Liver (tissue), 9 donors: ENCODE results near the gene TOP2A. TPM values are rescaled to one million over a fixed set of nuclear protein-coding genes. Genes with fewer than 3 reads are reported as not detected.

ENCODE experiments used
- DNase-seq: peaks from one replicate; pipeline ENCODE4 v3.0.0-alpha.2; 2017; ENCODE audit warnings: low spot score
- H3K27ac ChIP-seq, 2 donors: one replicate each; pipeline ENCODE4 v1.7.0; 2013; ENCODE audit warnings: inconsistent platforms in 2 of 2, low read length in 2 of 2, control low read depth in 1 of 2, low read depth in 1 of 2, mild to moderate bottlenecking in 1 of 2
- H3K27me3 ChIP-seq, 4 donors: one replicate each; pipeline versions ENCODE4 v1.6.1 to v1.7.0; 2013; ENCODE audit warnings: low read length in 3 of 4, inconsistent platforms in 1 of 4, mild to moderate bottlenecking in 1 of 4, moderate library complexity in 1 of 4; ENCODE audit not compliant: control insufficient read depth in 4 of 4, insufficient read depth in 4 of 4
- H3K36me3 ChIP-seq, 4 donors: one replicate each; pipeline versions ENCODE4 v1.6.1 to v1.7.0; 2013; ENCODE audit warnings: low read length in 3 of 4, mild to moderate bottlenecking in 3 of 4, low read depth in 1 of 4, moderate library complexity in 1 of 4; ENCODE audit not compliant: control insufficient read depth in 4 of 4, insufficient read depth in 3 of 4
- H3K4me1 ChIP-seq, 4 donors: one replicate each; pipeline versions ENCODE4 v1.6.1 to v1.7.0; 2013; ENCODE audit warnings: low read length in 3 of 4, mild to moderate bottlenecking in 3 of 4, moderate library complexity in 1 of 4; ENCODE audit not compliant: control insufficient read depth in 4 of 4, insufficient read depth in 4 of 4
- H3K4me3 ChIP-seq, 3 donors: one replicate each; pipeline versions ENCODE4 v1.6.1 to v1.7.0; 2013; ENCODE audit warnings: low read length in 3 of 3, control low read depth in 1 of 3, low read depth in 1 of 3, mild to moderate bottlenecking in 1 of 3
- H3K9ac ChIP-seq, 2 donors: one replicate each; pipeline ENCODE4 v1.7.0; 2013; ENCODE audit warnings: low read length in 2 of 2, mild to moderate bottlenecking in 2 of 2, moderate library complexity in 2 of 2, control low read depth in 1 of 2, low read depth in 1 of 2
- H3K9me3 ChIP-seq, 4 donors: one replicate each; pipeline versions ENCODE4 v1.6.1 to v1.7.0; 2013; ENCODE audit warnings: low read length in 3 of 4; ENCODE audit not compliant: control insufficient read depth in 4 of 4
- ATF3 ChIP-seq: IDR thresholded peaks from 2 replicates; pipeline ENCODE4 v1.6.1; 2016; ENCODE audit warnings: antibody characterized with exemption
- CTCF ChIP-seq: fragments of 150-350 bp; IDR thresholded peaks from 2 replicates; pipeline ENCODE4 v1.5.1; 2017; ENCODE audit warnings: improper control_type of control experiment, low read depth, low read length; ENCODE audit not compliant: missing input control
- EGR1 ChIP-seq, 2 donors: IDR thresholded peaks; 2 replicates each; pipeline ENCODE4 v1.6.1; 2016 to 2018; ENCODE audit warnings: antibody characterized with exemption in 2 of 2, low read depth in 2 of 2
- FOXA1 ChIP-seq: IDR thresholded peaks from 2 replicates; pipeline ENCODE4 v1.6.1; 2016; ENCODE audit warnings: antibody characterized with exemption
- FOXA2 ChIP-seq: IDR thresholded peaks from 2 replicates; pipeline ENCODE4 v1.6.1; 2016; ENCODE audit warnings: antibody characterized with exemption
- GABPA ChIP-seq, 2 donors: IDR thresholded peaks in 1 of 2; conservative IDR thresholded peaks in 1 of 2; 2 replicates each; pipeline ENCODE4 v1.6.1; 2016; ENCODE audit warnings: antibody characterized with exemption in 2 of 2, mild to moderate bottlenecking in 1 of 2, moderate library complexity in 1 of 2
- HNF4A ChIP-seq, 2 donors: conservative IDR thresholded peaks; 2 replicates each; pipeline ENCODE4 v1.6.1; 2016; ENCODE audit warnings: antibody characterized with exemption in 2 of 2, mild to moderate bottlenecking in 2 of 2
- HNF4G ChIP-seq: IDR thresholded peaks from 2 replicates; pipeline ENCODE4 v1.6.1; 2016; ENCODE audit warnings: antibody characterized with exemption
- JUND ChIP-seq, 2 donors: IDR thresholded peaks; 2 replicates each; pipeline ENCODE4 v1.6.1; 2016; ENCODE audit warnings: antibody characterized with exemption in 2 of 2
- NR2F2 ChIP-seq: IDR thresholded peaks from 2 replicates; pipeline ENCODE4 v1.6.1; 2016; ENCODE audit warnings: antibody characterized with exemption
- RAD21 ChIP-seq, 2 donors: IDR thresholded peaks; 2 replicates each; pipeline ENCODE4 v1.6.1; 2016; ENCODE audit warnings: antibody characterized with exemption in 2 of 2, mild to moderate bottlenecking in 2 of 2
- RXRA ChIP-seq, 2 donors: IDR thresholded peaks; 2 replicates each; pipeline ENCODE4 v1.6.1; 2017 to 2018; ENCODE audit warnings: antibody characterized with exemption in 2 of 2, mild to moderate bottlenecking in 1 of 2
- SP1 ChIP-seq: IDR thresholded peaks from 2 replicates; pipeline ENCODE4 v1.6.1; 2018; ENCODE audit warnings: antibody characterized with exemption, mild to moderate bottlenecking
- TAF1 ChIP-seq: conservative IDR thresholded peaks from 2 replicates; pipeline ENCODE4 v1.6.1; 2016; ENCODE audit warnings: antibody characterized with exemption, mild to moderate bottlenecking
- YY1 ChIP-seq: IDR thresholded peaks from 2 replicates; pipeline ENCODE4 v1.6.1; 2016; ENCODE audit warnings: antibody characterized with exemption, mild to moderate bottlenecking
- WGBS: extraction: QIAGEN DNeasy Blood & Tissue Kit; methylation state at CpG from one replicate; pipeline ENCODE4 v1.1.7; 2013; 5-methylcytosine and 5-hydroxymethylcytosine counted together
- polyA plus RNA-seq, 2 donors: library from polyadenylated mRNA; stranded (reverse) in 1 of 2; unstranded in 1 of 2; fragments of 200-250 nt in 1 of 2; fragments of >200 nt in 1 of 2; fragmentation: Nextera tagmentation in 1 of 2; extraction: Ambion mirVana in 1 of 2; gene quantifications; one replicate each; pipeline versions ENCODE4 v1.2.1 to v1.2.3, GENCODE V29; 2013 to 2015
- total RNA-seq, 2 donors: library from RNA; depleted of rRNA; stranded (reverse); fragments of >200 nt; gene quantifications; one replicate each; pipeline ENCODE4 v1.2.3, GENCODE V29; 2014
- TF ChIP-seq, protein P1 (sequence below): IDR thresholded peaks from 2 replicates; pipeline ENCODE4 v1.6.1; 2016; ENCODE audit warnings: antibody characterized with exemption
- TF ChIP-seq, protein P2 (sequence below): IDR thresholded peaks from 2 replicates; pipeline ENCODE4 v1.6.1; 2016; ENCODE audit warnings: antibody characterized with exemption
- TF ChIP-seq, protein P3 (sequence below): IDR thresholded peaks from 2 replicates; pipeline ENCODE4 v1.6.1; 2016; ENCODE audit warnings: antibody characterized with exemption, mild to moderate bottlenecking
- donor health status: healthy.
- donor health status: healthy.
- donor health status: healthy.
- donor health status: healthy.
- donor health status: healthy.

The TOP2A gene
- total and polyA plus RNA-seq, 4 donors = 0.08 to 102 (median 3.6) TPM

GRCh38 chr17:40345161-40345993 lies 72.3 kb downstream of the TOP2A start:
- H3K9me3 ChIP-seq = no peaks in the 10 kb centered on the region
- WGBS = 3% methylated on average over 45 of the region's 45 CpGs
- H3K9ac ChIP-seq = peak overlapping the region; percentile 43 to 89
- no peaks in the 10 kb centered on the region for H3K27me3 ChIP-seq
- peaks cover 38 to 83% (median 78%) of the 10 kb centered on the region in 4 donors for H3K4me1 ChIP-seq
- no peak for TF ChIP-seq FOXA2
- TF ChIP-seq RAD21 (IDR thresholded peaks at IDR 0.05) = peak in 1 of 2 donors; percentile 23
- TF ChIP-seq HNF4G = no peak
- TF ChIP-seq TAF1 = no peak
- TF ChIP-seq, protein P1, sequence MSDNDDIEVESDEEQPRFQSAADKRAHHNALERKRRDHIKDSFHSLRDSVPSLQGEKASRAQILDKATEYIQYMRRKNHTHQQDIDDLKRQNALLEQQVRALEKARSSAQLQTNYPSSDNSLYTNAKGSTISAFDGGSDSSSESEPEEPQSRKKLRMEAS = no peak
- TF ChIP-seq EGR1 (IDR thresholded peaks at IDR 0.05; ENCODE audit: low read depth in 2 of 2) = no peak
- TF ChIP-seq CTCF = no peak
- peak; percentile 20 to 71 for TF ChIP-seq JUND (IDR thresholded peaks at IDR 0.05)
- peak; percentile 42 for TF ChIP-seq NR2F2
- TF ChIP-seq FOXA1 = no peak
- TF ChIP-seq, protein P2, sequence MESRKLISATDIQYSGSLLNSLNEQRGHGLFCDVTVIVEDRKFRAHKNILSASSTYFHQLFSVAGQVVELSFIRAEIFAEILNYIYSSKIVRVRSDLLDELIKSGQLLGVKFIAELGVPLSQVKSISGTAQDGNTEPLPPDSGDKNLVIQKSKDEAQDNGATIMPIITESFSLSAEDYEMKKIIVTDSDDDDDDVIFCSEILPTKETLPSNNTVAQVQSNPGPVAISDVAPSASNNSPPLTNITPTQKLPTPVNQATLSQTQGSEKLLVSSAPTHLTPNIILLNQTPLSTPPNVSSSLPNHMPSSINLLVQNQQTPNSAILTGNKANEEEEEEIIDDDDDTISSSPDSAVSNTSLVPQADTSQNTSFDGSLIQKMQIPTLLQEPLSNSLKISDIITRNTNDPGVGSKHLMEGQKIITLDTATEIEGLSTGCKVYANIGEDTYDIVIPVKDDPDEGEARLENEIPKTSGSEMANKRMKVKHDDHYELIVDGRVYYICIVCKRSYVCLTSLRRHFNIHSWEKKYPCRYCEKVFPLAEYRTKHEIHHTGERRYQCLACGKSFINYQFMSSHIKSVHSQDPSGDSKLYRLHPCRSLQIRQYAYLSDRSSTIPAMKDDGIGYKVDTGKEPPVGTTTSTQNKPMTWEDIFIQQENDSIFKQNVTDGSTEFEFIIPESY = no peak
- TF ChIP-seq, protein P3, sequence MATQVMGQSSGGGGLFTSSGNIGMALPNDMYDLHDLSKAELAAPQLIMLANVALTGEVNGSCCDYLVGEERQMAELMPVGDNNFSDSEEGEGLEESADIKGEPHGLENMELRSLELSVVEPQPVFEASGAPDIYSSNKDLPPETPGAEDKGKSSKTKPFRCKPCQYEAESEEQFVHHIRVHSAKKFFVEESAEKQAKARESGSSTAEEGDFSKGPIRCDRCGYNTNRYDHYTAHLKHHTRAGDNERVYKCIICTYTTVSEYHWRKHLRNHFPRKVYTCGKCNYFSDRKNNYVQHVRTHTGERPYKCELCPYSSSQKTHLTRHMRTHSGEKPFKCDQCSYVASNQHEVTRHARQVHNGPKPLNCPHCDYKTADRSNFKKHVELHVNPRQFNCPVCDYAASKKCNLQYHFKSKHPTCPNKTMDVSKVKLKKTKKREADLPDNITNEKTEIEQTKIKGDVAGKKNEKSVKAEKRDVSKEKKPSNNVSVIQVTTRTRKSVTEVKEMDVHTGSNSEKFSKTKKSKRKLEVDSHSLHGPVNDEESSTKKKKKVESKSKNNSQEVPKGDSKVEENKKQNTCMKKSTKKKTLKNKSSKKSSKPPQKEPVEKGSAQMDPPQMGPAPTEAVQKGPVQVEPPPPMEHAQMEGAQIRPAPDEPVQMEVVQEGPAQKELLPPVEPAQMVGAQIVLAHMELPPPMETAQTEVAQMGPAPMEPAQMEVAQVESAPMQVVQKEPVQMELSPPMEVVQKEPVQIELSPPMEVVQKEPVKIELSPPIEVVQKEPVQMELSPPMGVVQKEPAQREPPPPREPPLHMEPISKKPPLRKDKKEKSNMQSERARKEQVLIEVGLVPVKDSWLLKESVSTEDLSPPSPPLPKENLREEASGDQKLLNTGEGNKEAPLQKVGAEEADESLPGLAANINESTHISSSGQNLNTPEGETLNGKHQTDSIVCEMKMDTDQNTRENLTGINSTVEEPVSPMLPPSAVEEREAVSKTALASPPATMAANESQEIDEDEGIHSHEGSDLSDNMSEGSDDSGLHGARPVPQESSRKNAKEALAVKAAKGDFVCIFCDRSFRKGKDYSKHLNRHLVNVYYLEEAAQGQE = no peak
- no peak for TF ChIP-seq SP1
- TF ChIP-seq HNF4A (conservative IDR thresholded peaks at IDR 0.05) = peak in 1 of 2 donors; percentile 80
- TF ChIP-seq ATF3 = no peak
- peak; percentile 37 to 74 for TF ChIP-seq RXRA (IDR thresholded peaks at IDR 0.05)
- TF ChIP-seq GABPA (IDR thresholded peaks at IDR 0.05 in 1 of 2, conservative IDR thresholded peaks at IDR 0.05 in 1 of 2) = no peak
- peak; percentile 67 for TF ChIP-seq YY1
- H3K27ac ChIP-seq = peak overlapping the region; percentile 97 to 99
- DNase-seq = peak; percentile 54
- peak overlapping the region; percentile 83 to 95 (median 89) for H3K4me3 ChIP-seq
- H3K36me3 ChIP-seq = peaks cover 0 to 4% (median 2%) of the 10 kb centered on the region in 4 donors
